H1 (cell line): ENCODE results near the gene CBX2. TPM values are rescaled to one million over a fixed set of nuclear protein-coding genes. Genes with fewer than 3 reads are reported as not detected.

Experiments used
- CTCF ChIA-PET: fragments of 300-600 bp; sonication (Branson Sonifier 250); formaldehyde crosslinking; loops from one replicate; lab custom pipeline; 2021; ENCODE audit not compliant: partially characterized antibody; lab: Charles Lee
- POLR2A ChIA-PET: fragments of 300-600 bp; sonication (Branson Sonifier 250); formaldehyde crosslinking; loops from one replicate; lab custom pipeline; 2021; ENCODE audit warnings: inconsistent platforms; ENCODE audit not compliant: partially characterized antibody; lab: Charles Lee
- DNase-seq, 2 experiments: peaks; one replicate each; pipeline versions ENCODE4 v3.0.0 to v3.0.0-alpha.2; 2010 to 2022; ENCODE audit warnings: low spot score in 2 of 2, low read depth in 1 of 2, mixed read lengths in 1 of 2
- FAIRE-seq: peaks from 2 replicates; lab custom pipeline; 2011; peaks lifted over from hg19 to GRCh38; lab: Jason Lieb, UNC
- H2AFZ ChIP-seq: 2 replicates; pipeline ENCODE4 v1.8.1; 2012; ENCODE audit warnings: low read length, inconsistent platforms
- H2AK5ac ChIP-seq: 2 replicates; pipeline ENCODE4 v1.6.1; 2013; ENCODE audit warnings: low read depth, low read length
- H2BK120ac ChIP-seq: replicated peaks from 2 replicates; pipeline ENCODE3; 2013; ENCODE audit warnings: low read depth, low read length, inconsistent platforms
- H2BK12ac ChIP-seq: 2 replicates; pipeline ENCODE4 v1.6.1; 2013; ENCODE audit warnings: low read depth, low read length
- H2BK15ac ChIP-seq: 2 replicates; pipeline ENCODE4 v1.6.1; 2013; ENCODE audit warnings: low read length
- H2BK20ac ChIP-seq: 2 replicates; pipeline ENCODE4 v1.6.1; 2013; ENCODE audit warnings: low read length
- H2BK5ac ChIP-seq: 2 replicates; pipeline ENCODE4 v1.6.1; 2013; ENCODE audit warnings: low read depth, low read length
- H3K14ac ChIP-seq: 2 replicates; pipeline ENCODE4 v1.6.1; 2013; ENCODE audit warnings: inconsistent platforms; ENCODE audit not compliant: insufficient read length
- H3K18ac ChIP-seq: 2 replicates; pipeline ENCODE4 v1.6.1; 2013; ENCODE audit warnings: low read length; ENCODE audit errors: extremely low read depth
- H3K23ac ChIP-seq: 2 replicates; pipeline ENCODE4 v1.6.1; 2013; ENCODE audit warnings: inconsistent platforms; ENCODE audit not compliant: insufficient read length
- H3K23me2 ChIP-seq: 2 replicates; pipeline ENCODE4 v1.6.1; 2013; ENCODE audit warnings: low read depth, low read length
- H3K27ac ChIP-seq: 2 replicates; pipeline ENCODE4 v1.6.1; 2011; ENCODE audit warnings: low read depth, low read length, inconsistent platforms
- H3K27me3 ChIP-seq, 4 experiments: replicated peaks in 1 of 4; 1 replicate in 1 of 4; 2 replicates in 3 of 4; pipeline versions ENCODE4 v1.6.1 to v1.8.1; 2011 to 2013; ENCODE audit warnings: low read length in 3 of 4, mild to moderate bottlenecking in 3 of 4, inconsistent platforms in 2 of 4, mixed read lengths in 2 of 4, moderate library complexity in 1 of 4; ENCODE audit not compliant: control insufficient read depth in 3 of 4, insufficient read depth in 3 of 4; ENCODE audit errors: extremely low read depth in 1 of 4
- H3K36me3 ChIP-seq, 4 experiments: 2 replicates each; pipeline versions ENCODE4 v1.6.1 to v1.8.1; 2011 to 2013; ENCODE audit warnings: mild to moderate bottlenecking in 4 of 4, low read length in 3 of 4, moderate library complexity in 2 of 4, control low read depth in 1 of 4, inconsistent platforms in 1 of 4; ENCODE audit not compliant: insufficient read depth in 4 of 4, control insufficient read depth in 2 of 4
- H3K4ac ChIP-seq: replicated peaks from 2 replicates; pipeline ENCODE3; 2013; ENCODE audit warnings: low read length, low read depth, mixed read lengths, inconsistent platforms; ENCODE audit not compliant: insufficient read length
- H3K4me1 ChIP-seq, 4 experiments: replicated peaks in 1 of 4; 1 replicate in 1 of 4; 2 replicates in 3 of 4; pipeline versions ENCODE4 v1.6.1 to v1.8.1; 2011 to 2013; ENCODE audit warnings: low read length in 3 of 4, inconsistent platforms in 2 of 4, mixed read lengths in 1 of 4; ENCODE audit not compliant: insufficient read depth in 4 of 4, control insufficient read depth in 3 of 4
- H3K4me2 ChIP-seq, 2 experiments: 2 replicates each; pipeline versions ENCODE4 v1.6.1 to v1.8.1; 2011 to 2013; ENCODE audit warnings: low read depth in 2 of 2, low read length in 2 of 2, control low read depth in 1 of 2, inconsistent platforms in 1 of 2, mild to moderate bottlenecking in 1 of 2; ENCODE audit not compliant: insufficient read depth in 1 of 2
- H3K4me3 ChIP-seq, 4 experiments: fragments of 200-600, 300-600 bp in 1 of 4; sonication (generic), shearing (Covaris generic), sonication (Bioruptor Twin) in 1 of 4; 2 replicates each; pipeline versions ENCODE4 v1.5.1 to v1.8.1; 2011 to 2016; ENCODE audit warnings: low read length in 4 of 4, low read depth in 3 of 4, control low read depth in 2 of 4, inconsistent platforms in 2 of 4, mild to moderate bottlenecking in 2 of 4, mixed read lengths in 1 of 4, moderate library complexity in 1 of 4; ENCODE audit not compliant: insufficient read depth in 2 of 4; ENCODE audit errors: extremely low read depth in 1 of 4
- H3K56ac ChIP-seq: replicated peaks from 2 replicates; pipeline ENCODE3; 2013; ENCODE audit warnings: low read depth, mild to moderate bottlenecking, mixed read lengths, low read length, inconsistent platforms; ENCODE audit not compliant: insufficient read length
- H3K79me1 ChIP-seq: 2 replicates; pipeline ENCODE4 v1.6.1; 2013; ENCODE audit warnings: low read depth, low read length, control low read depth
- H3K79me2 ChIP-seq, 2 experiments: 2 replicates each; pipeline versions ENCODE4 v1.6.1 to v1.8.1; 2012 to 2013; ENCODE audit warnings: low read length in 2 of 2, mild to moderate bottlenecking in 2 of 2, inconsistent platforms in 1 of 2; ENCODE audit not compliant: insufficient read depth in 2 of 2, control insufficient read depth in 1 of 2
- H3K9ac ChIP-seq, 4 experiments: replicated peaks in 1 of 4; 1 replicate in 1 of 4; 2 replicates in 3 of 4; pipeline versions ENCODE4 v1.6.1 to v1.8.1; 2011 to 2013; ENCODE audit warnings: low read depth in 3 of 4, low read length in 3 of 4, control low read depth in 2 of 4, mild to moderate bottlenecking in 2 of 4, moderate library complexity in 2 of 4, inconsistent platforms in 1 of 4; ENCODE audit errors: extremely low read depth in 1 of 4
- H3K9me3 ChIP-seq, 2 experiments: 2 replicates each; pipeline versions ENCODE4 v1.6.1 to v1.8.1; 2012 to 2013; ENCODE audit warnings: mild to moderate bottlenecking in 2 of 2, moderate library complexity in 2 of 2, control low read depth in 1 of 2, inconsistent platforms in 1 of 2, low read depth in 1 of 2, low read length in 1 of 2, mixed read lengths in 1 of 2; ENCODE audit not compliant: insufficient read depth in 2 of 2
- H4K20me1 ChIP-seq, 2 experiments: replicated peaks in 1 of 2; 2 replicates each; pipeline versions ENCODE3 to v1.8.1; 2011 to 2013; ENCODE audit warnings: inconsistent platforms in 2 of 2, low read length in 2 of 2, mild to moderate bottlenecking in 1 of 2; ENCODE audit not compliant: insufficient read depth in 2 of 2, control insufficient read depth in 1 of 2
- H4K5ac ChIP-seq: 2 replicates; pipeline ENCODE4 v1.6.1; 2013; ENCODE audit warnings: low read length, low read depth, mixed read lengths, inconsistent platforms; ENCODE audit not compliant: insufficient read length
- H4K8ac ChIP-seq: 2 replicates; pipeline ENCODE4 v1.8.0; 2013; ENCODE audit warnings: mild to moderate bottlenecking, moderate library complexity, low read length, inconsistent platforms; ENCODE audit not compliant: insufficient read depth; ENCODE audit errors: extremely low read depth
- H4K91ac ChIP-seq: replicated peaks from 2 replicates; pipeline ENCODE3; 2013; ENCODE audit warnings: low read length, mixed read lengths, inconsistent platforms; ENCODE audit not compliant: insufficient read length
- CHD2 ChIP-seq: IDR thresholded peaks from 2 replicates; pipeline ENCODE4 v1.6.1; 2012; ENCODE audit warnings: low read length, improper control_type of control experiment
- CREB1 ChIP-seq: IDR thresholded peaks from 2 replicates; pipeline ENCODE4 v1.6.1; 2012; ENCODE audit warnings: inconsistent platforms
- EZH2 ChIP-seq: fragments of 200-600 bp; sonication (generic); IDR thresholded peaks from 2 replicates; pipeline ENCODE4 v1.7.1; 2012; ENCODE audit warnings: low read depth, mild to moderate bottlenecking, moderate library complexity, low read length, inconsistent platforms; ENCODE audit not compliant: severe bottlenecking
- KDM5A ChIP-seq: fragments of 200-600 bp; IDR thresholded peaks from 2 replicates; pipeline ENCODE4 v1.7.1; 2012; ENCODE audit warnings: mild to moderate bottlenecking, low read length, inconsistent platforms, mixed read lengths
- NANOG ChIP-seq: IDR thresholded peaks from 2 replicates; pipeline ENCODE4 v1.6.1; 2011; ENCODE audit warnings: low read length, low read depth, mild to moderate bottlenecking, inconsistent platforms; ENCODE audit not compliant: insufficient read depth, poor library complexity, severe bottlenecking
- POU5F1 ChIP-seq: IDR thresholded peaks from 2 replicates; pipeline ENCODE4 v1.6.1; 2011; ENCODE audit warnings: low read depth, mild to moderate bottlenecking, low read length, moderate library complexity
- RAD21 ChIP-seq, 2 experiments: IDR thresholded peaks in 1 of 2; conservative IDR thresholded peaks in 1 of 2; 2 replicates each; pipeline ENCODE4 v1.6.1; 2011; ENCODE audit warnings: low read depth in 2 of 2, low read length in 2 of 2, improper control_type of control experiment in 1 of 2, inconsistent platforms in 1 of 2, mild to moderate bottlenecking in 1 of 2, moderate library complexity in 1 of 2
- WGBS, 2 experiments: shearing (Covaris generic) in 1 of 2; methylation state at CpG; one replicate each; pipeline versions ENCODE4 v1.1.6 to v1.1.7; 2013 to 2015; ENCODE audit warnings: low lambda C conversion rate in 2 of 2, mixed read lengths in 2 of 2, inconsistent platforms in 1 of 2, low coverage in 1 of 2, missing lambda C conversion rate in 1 of 2; ENCODE audit not compliant: insufficient replicate concordance in 2 of 2, insufficient coverage in 1 of 2, insufficient read length in 1 of 2; ENCODE audit errors: extremely low coverage in 1 of 2, missing lambda C conversion rate in 1 of 2; 5-methylcytosine and 5-hydroxymethylcytosine counted together
- polyA plus RNA-seq, 7 experiments: library from polyadenylated mRNA; depleted of rRNA in 3 of 7; stranded (reverse) in 5 of 7; unstranded in 2 of 7; fragments of >200 nt in 5 of 7; fragments of 200-250 nt in 2 of 7; gene quantifications; 1 replicate in 5 of 7; 2 replicates in 1 of 7; 4 replicates in 1 of 7; pipeline versions ENCODE4 v1.2.1 to v1.2.3, GENCODE V29; 2011 to 2013; ENCODE audit warnings: missing spikeins in 2 of 7, mixed read lengths in 2 of 7
- total RNA-seq: library from RNA; stranded (reverse); fragmentation: NEBNext Ultra II Directional; extraction: Animal tissue kit (Norgen Biotek cat#: 25700); gene quantifications from 2 replicates; pipeline ENCODE4 v1.2.1, GENCODE V29; 2021

The CBX2 gene
- total and polyA plus RNA-seq, 2 of the 8 experiments (the other 6 are each of a cell fraction or from before 2014, with no cell fraction given): 64.3 to 83.9 TPM

DNA sequence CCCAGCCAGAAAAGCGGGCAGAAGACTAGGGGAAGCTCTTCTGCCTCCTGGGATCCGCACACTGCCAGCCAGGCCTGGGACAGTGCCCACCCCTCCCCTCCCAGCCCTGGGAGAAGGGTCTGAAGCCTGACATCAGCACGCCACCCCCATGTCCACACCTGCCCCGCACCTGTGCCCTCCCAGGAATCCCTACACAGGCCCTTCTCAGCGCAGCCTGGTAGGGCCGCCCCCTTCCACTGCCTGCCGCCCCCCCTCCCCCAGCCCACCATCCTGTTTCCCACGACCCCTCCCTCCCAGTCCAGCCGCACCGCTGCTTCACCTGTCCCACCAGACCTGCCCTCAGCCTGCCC lies 36.6 kb upstream of the CBX2 start:
- no peak overlapping the region for H2AFZ ChIP-seq

More for the DNA sequence above, 36.6 kb upstream of the CBX2 start:
- WGBS, 2 experiments: 29% methylated on average over 3 of the region's 10 CpGs; no CpG with 5 or more reads in 1 of the 2 experiments
- no peak overlapping the region for H3K27ac ChIP-seq
- H2BK120ac ChIP-seq: no peak overlapping the region
- no peak overlapping the region for H4K8ac ChIP-seq
- H3K27me3 ChIP-seq: peaks cover 0 to 25% (median 20%) of the 10 kb centered on the region in 4 experiments; a peak in 6 of 7 replicates
- CTCF ChIA-PET: interaction anchor here (0.6 to 7.6 kb wide), 32 partner anchors 12 to 1188 kb away, joined by 3 to 94 read pairs (median 5); partner anchors contain the start of genes CBX2, CBX4 and CBX8
- FAIRE-seq (no peak), DNase-seq (no peak)
- H4K20me1 ChIP-seq: peaks cover 0 to 3% of the 10 kb centered on the region in 2 experiments
- H2BK15ac ChIP-seq: no peak overlapping the region
- H2BK12ac ChIP-seq: no peak overlapping the region
- H3K56ac ChIP-seq: no peak overlapping the region
- H2AK5ac ChIP-seq: no peak overlapping the region
- H3K9ac ChIP-seq: no peak overlapping the region
- H3K9me3 ChIP-seq: no peaks in the 10 kb centered on the region
- peaks cover 0 to 9% (median 2%) of the 10 kb centered on the region in 4 experiments; a peak in 4 of 7 replicates for H3K4me1 ChIP-seq
- no peaks in the 10 kb centered on the region for H3K36me3 ChIP-seq
- H3K18ac ChIP-seq: peak overlapping the region; percentile 83; the same call in 1 of the 2 replicates
- no peaks in the 10 kb centered on the region for H3K79me2 ChIP-seq
- peak overlapping the region; percentile 80 for H4K91ac ChIP-seq
- peaks cover 2% of the 10 kb centered on the region; the same call in 1 of the 2 replicates for H3K23me2 ChIP-seq
- no peak overlapping the region for H3K14ac ChIP-seq
- H3K79me1 ChIP-seq: no peaks in the 10 kb centered on the region
- POLR2A ChIA-PET: interaction anchor here (0.8 to 10.4 kb wide), 6 partner anchors 10 to 67 kb away, joined by 3 to 77 read pairs (median 6); partner anchors contain the start of genes CBX2 and ENPP7
- peak overlapping the region; percentile 35 to 72 (median 58) for H3K4me3 ChIP-seq
- H3K4ac ChIP-seq: no peak overlapping the region
- H3K23ac ChIP-seq: no peak overlapping the region
- TF ChIP-seq CREB1 (no peak), POU5F1 (no peak), NANOG (no peak), KDM5A (no peak), CHD2 (no peak), RAD21 (IDR thresholded peaks at IDR 0.05 in 1 of 2, conservative IDR thresholded peaks at IDR 0.05 in 1 of 2; ENCODE audit: low read depth in 2 of 2, low read length in 2 of 2) (no peak), EZH2 (no peak)
- no peak overlapping the region for H2BK20ac ChIP-seq
- peak overlapping the region; percentile 36 to 95 for H3K4me2 ChIP-seq
- H2BK5ac ChIP-seq: 0 out of 2 replicates have a peak overlapping the region, but pooled peaks have one; percentile 60
- H4K5ac ChIP-seq: no peak overlapping the region
